ENCODE results near the gene CHST14.

Gene CHST14

DNA sequence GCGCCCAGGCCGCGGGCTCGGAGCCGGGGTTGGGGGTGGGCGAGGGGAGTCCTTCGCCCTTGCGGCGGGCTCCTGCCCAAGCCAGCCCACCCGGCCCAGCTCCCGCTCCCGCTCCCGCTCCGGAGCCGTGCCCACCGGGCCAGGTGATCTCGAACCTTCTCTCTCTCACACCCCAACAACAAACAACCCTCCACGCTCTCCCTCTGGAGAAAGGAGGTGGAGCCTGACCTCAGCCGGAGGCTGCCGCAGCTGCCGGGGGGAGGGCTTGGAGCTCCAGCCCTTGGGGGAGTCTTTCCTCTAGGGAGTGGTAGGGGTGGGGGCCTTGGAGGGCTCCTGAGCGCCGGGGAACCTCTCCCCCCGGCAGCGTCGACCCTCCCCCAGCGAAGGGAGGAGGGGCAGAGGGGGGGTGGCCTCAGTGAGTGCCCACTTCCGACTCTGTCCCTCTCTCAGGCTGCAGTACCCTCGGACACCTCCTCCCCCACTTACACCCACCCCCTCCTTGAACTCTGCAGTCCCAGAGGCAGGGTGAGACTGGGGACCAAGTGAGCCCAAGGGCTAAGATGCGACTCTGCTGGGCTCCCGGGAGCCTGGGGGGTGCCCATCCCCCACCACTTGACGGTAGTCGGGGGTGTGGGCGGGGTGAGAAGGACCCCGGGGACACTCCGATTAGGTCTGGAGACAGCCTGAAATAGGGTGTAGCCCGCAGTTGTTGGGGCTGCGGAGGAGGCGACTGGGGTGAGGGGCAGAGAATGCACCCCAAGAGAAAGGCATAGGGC, 34.5 kb upstream of the CHST14 start:
- no peak overlapping the region for H3K27ac ChIP-seq (ENCODE audit: low read depth, low read length)
- H3K36me3 ChIP-seq (ENCODE audit: control insufficient read depth, insufficient read depth, low read length): no peaks in the 10 kb centered on the region
- H3K4me3 ChIP-seq (ENCODE audit: low read length): peak overlapping the region; percentile 53
- peaks cover 4% of the 10 kb centered on the region for H3K4me1 ChIP-seq (ENCODE audit: control insufficient read depth, insufficient read depth, low read length)
- peaks cover 34% of the 10 kb centered on the region for H3K27me3 ChIP-seq (ENCODE audit: control insufficient read depth, insufficient read depth, low read length)
- H3K9ac ChIP-seq (ENCODE audit: low read length): no peak overlapping the region

GRCh38 chr15:40436892-40437751, 33.7 kb upstream of the CHST14 start:
- Histone ChIP-seq H3K4me3 (ENCODE audit: low read length) (peak overlapping the region; percentile 53), H3K9ac (ENCODE audit: low read length) (no peak overlapping the region), H3K27me3 (ENCODE audit: control insufficient read depth, insufficient read depth, low read length) (peaks cover 34% of the 10 kb centered on the region), H3K4me1 (ENCODE audit: control insufficient read depth, insufficient read depth, low read length) (peaks cover 4% of the 10 kb centered on the region), H3K27ac (ENCODE audit: low read depth, low read length) (no peak overlapping the region), H3K36me3 (ENCODE audit: control insufficient read depth, insufficient read depth, low read length) (no peaks in the 10 kb centered on the region)

- H3K4me1 ChIP-seq (ENCODE audit: control insufficient read depth, insufficient read depth, low read length): peaks cover 4% of the 10 kb centered on the region
- no peak overlapping the region for H3K27ac ChIP-seq (ENCODE audit: low read depth, low read length)
Observed at GRCh38 chr15:40437752-40438687, 32.8 kb upstream of the CHST14 start.

DNA sequence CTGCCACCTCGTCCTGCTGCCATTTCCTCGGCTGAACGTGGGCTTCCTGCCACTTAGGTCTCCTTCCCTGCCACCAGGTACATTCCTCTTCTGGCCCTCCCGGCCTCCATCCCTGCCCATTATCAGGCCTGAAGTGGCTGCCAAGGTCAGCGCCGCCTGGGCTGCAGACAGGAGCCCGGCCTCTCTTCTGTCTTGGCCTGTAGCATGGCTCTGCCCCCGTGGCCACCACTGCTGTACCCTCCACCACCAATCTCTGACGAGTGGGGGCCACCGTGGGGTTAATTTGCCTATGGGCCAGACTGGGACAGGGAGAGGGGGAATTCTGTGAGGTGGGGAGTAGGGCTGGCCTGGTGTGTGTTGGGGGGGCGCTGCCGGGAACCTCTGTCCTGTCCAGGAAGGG, 32.1 kb upstream of the CHST14 start:
- peaks cover 4% of the 10 kb centered on the region for H3K4me1 ChIP-seq (ENCODE audit: control insufficient read depth, insufficient read depth, low read length)
- peaks cover 34% of the 10 kb centered on the region for H3K27me3 ChIP-seq (ENCODE audit: control insufficient read depth, insufficient read depth, low read length)
- no peak overlapping the region for H3K9ac ChIP-seq (ENCODE audit: low read length)
- H3K4me3 ChIP-seq (ENCODE audit: low read length): no peak overlapping the region
- no peak overlapping the region for H3K27ac ChIP-seq (ENCODE audit: low read depth, low read length)
- H3K36me3 ChIP-seq (ENCODE audit: control insufficient read depth, insufficient read depth, low read length): no peaks in the 10 kb centered on the region

More at GRCh38 chr15:40437752-40438687, 32.8 kb upstream of the CHST14 start:
- Histone ChIP-seq H3K36me3 (ENCODE audit: control insufficient read depth, insufficient read depth, low read length) (no peaks in the 10 kb centered on the region), H3K4me3 (ENCODE audit: low read length) (no peak overlapping the region), H3K27me3 (ENCODE audit: control insufficient read depth, insufficient read depth, low read length) (peaks cover 34% of the 10 kb centered on the region), H3K9ac (ENCODE audit: low read length) (no peak overlapping the region)

- no peaks in the 10 kb centered on the region for H3K36me3 ChIP-seq (ENCODE audit: control insufficient read depth, insufficient read depth, low read length)
- peak overlapping the region; percentile 70 for H3K4me3 ChIP-seq (ENCODE audit: low read length)
- H3K27me3 ChIP-seq (ENCODE audit: control insufficient read depth, insufficient read depth, low read length): peaks cover 34% of the 10 kb centered on the region
- no peak overlapping the region for H3K9ac ChIP-seq (ENCODE audit: low read length)
- no peak overlapping the region for H3K27ac ChIP-seq (ENCODE audit: low read depth, low read length)
- H3K4me1 ChIP-seq (ENCODE audit: control insufficient read depth, insufficient read depth, low read length): peaks cover 4% of the 10 kb centered on the region
Observed at GRCh38 chr15:40439461-40439959, 31.3 kb upstream of the CHST14 start.

DNA sequence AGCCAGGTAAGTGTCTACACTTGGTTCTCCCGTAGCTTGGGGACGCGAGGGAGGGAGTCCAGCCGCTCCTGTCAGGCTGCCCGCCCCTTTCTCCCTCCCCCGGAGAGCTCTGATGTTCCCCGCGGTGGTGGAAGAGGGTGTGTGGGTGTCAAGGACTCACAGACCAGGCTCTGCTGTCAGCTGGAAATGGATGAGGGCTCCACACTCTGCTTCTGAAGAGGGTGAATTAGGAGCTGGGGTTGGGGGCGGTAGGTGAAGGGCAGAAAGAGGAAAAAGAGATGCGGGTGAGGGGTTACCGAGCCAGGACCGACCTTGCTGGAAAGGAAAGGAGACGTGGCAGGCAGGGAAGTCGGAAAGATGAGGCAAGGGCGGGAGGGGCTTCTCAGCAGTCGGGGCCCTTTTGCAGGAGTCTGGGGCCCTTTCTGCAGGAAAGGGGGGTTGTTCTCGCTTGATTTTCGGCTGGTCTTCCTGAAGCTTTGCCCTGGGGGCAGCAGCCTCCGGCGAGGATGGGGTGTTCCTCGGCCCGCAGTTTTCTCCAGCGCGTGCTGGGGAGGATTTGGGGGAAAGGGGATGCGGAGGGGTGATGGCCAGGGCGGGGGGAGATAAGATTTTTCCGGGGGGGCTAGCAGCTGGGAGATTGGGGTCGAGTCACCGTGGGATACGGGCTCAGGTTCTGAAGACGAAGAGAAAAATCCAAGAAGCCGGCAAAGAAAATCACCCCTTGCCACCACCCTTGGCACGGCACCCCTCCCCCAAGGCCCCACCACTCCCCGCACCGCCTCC, 30.6 kb upstream of the CHST14 start:
- H3K4me3 ChIP-seq (ENCODE audit: low read length): peak overlapping the region; percentile 70
- no peak overlapping the region for H3K27ac ChIP-seq (ENCODE audit: low read depth, low read length)
- H3K4me1 ChIP-seq (ENCODE audit: control insufficient read depth, insufficient read depth, low read length): peaks cover 4% of the 10 kb centered on the region
- H3K36me3 ChIP-seq (ENCODE audit: control insufficient read depth, insufficient read depth, low read length): no peaks in the 10 kb centered on the region
- peaks cover 33% of the 10 kb centered on the region for H3K27me3 ChIP-seq (ENCODE audit: control insufficient read depth, insufficient read depth, low read length)
- peak overlapping the region; percentile 86 for H3K9ac ChIP-seq (ENCODE audit: low read length)

GRCh38 chr15:40440743-40441564, 29.8 kb upstream of the CHST14 start, which contains the start of gene BAHD1:
Gene BAHD1 (plus strand): TSS chr15:40440953. CDS start chr15:40458465, 17,512 bp downstream.
- peak within 1 kb of the TSS; percentile 77 for H3K4me3 ChIP-seq (ENCODE audit: low read length)
- peaks cover 4% of the 10 kb centered on the region for H3K4me1 ChIP-seq (ENCODE audit: control insufficient read depth, insufficient read depth, low read length)
- H3K36me3 ChIP-seq (ENCODE audit: control insufficient read depth, insufficient read depth, low read length): no peaks in the 10 kb centered on the region
- no peak within 1 kb of the TSS for H3K27ac ChIP-seq (ENCODE audit: low read depth, low read length)
- H3K9ac ChIP-seq (ENCODE audit: low read length): peak within 1 kb of the TSS; percentile 86
- peaks cover 26% of the 10 kb centered on the region for H3K27me3 ChIP-seq (ENCODE audit: control insufficient read depth, insufficient read depth, low read length)

DNA sequence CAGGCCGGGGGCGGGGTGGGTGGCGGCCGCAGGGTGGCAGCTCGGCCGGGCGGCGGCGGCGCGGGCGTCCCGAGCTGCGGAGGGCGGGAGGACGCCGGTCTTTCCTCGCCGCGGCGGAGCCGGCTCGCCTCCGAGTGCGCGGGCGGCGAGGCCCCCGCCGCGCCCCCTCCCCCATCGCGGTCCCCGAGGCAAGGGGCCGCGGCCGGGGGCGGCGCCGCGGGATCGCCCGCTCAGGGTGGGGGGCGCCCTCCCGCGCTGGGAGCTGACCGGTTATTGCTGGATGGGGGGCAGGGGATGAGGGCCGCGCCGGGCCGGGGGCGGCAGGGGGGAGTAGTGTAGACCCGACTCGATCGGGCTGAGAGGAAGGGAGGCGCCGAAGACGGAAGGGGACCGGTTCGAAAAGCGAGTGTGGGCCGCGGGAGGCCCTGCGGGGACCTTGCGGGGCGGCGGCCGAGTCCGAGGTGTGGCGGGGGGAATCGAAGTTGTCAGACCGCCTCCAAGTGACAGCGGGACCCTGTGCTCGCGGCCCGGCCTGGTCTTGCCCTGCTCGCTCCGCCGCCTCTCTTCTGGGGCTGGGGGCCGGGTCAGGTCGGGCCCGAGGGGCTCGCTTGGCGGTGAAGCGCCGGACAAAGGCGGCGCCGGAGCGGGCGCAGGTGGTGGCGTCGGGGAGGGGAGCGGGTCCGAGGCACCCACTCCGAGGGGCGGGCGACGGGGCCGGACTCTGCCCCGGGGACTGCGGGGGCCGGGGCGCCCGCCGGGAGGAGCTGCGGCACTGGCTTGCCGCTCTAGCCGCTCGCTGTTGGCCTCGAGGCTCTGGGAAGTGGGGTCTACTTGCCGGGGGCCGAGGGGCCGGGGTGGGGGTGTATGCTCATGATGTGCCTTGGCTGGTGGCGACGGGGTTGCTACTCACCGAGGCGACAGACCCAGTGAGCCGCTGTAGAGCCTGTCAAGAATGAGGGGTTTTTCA, 28.9 kb upstream of the CHST14 start:
- Histone ChIP-seq H3K9ac (ENCODE audit: low read length) (no peak overlapping the region), H3K27ac (ENCODE audit: low read depth, low read length) (no peak overlapping the region)

DNA sequence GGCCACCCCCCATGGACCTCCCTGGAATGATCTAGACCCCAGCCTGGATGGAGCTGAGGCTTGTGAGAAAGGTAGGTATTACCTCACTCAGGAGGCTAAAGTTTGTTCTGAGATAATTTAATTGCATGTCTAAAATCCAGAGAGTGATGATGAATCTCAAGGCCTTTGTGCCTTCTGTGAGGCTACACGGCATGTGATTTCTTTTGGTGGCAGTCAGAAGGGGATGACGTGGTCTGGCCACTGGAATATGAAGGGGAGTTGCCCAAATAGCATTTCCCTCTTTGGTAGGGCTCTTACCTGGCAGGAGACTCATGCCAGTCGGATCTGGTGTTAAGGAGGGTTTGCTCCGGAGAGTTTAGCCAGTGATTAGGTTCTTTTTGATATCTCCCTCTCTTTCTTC, 27.5 kb upstream of the CHST14 start:
- H3K4me1 ChIP-seq (ENCODE audit: control insufficient read depth, insufficient read depth, low read length): peaks cover 4% of the 10 kb centered on the region
- H3K36me3 ChIP-seq (ENCODE audit: control insufficient read depth, insufficient read depth, low read length): no peaks in the 10 kb centered on the region
- H3K4me3 ChIP-seq (ENCODE audit: low read length): no peak overlapping the region
- H3K9ac ChIP-seq (ENCODE audit: low read length): no peak overlapping the region
- H3K27me3 ChIP-seq (ENCODE audit: control insufficient read depth, insufficient read depth, low read length): peaks cover 9% of the 10 kb centered on the region
- H3K27ac ChIP-seq (ENCODE audit: low read depth, low read length): no peak overlapping the region

More for the DNA sequence above, 28.9 kb upstream of the CHST14 start:
- Histone ChIP-seq H3K36me3 (ENCODE audit: control insufficient read depth, insufficient read depth, low read length) (no peaks in the 10 kb centered on the region), H3K4me1 (ENCODE audit: control insufficient read depth, insufficient read depth, low read length) (peaks cover 4% of the 10 kb centered on the region), H3K27me3 (ENCODE audit: control insufficient read depth, insufficient read depth, low read length) (peaks cover 23% of the 10 kb centered on the region), H3K4me3 (ENCODE audit: low read length) (peak overlapping the region; percentile 77)

GRCh38 chr15:40443846-40444245, 26.9 kb upstream of the CHST14 start:
- no peaks in the 10 kb centered on the region for H3K36me3 ChIP-seq (ENCODE audit: control insufficient read depth, insufficient read depth, low read length)
- H3K4me3 ChIP-seq (ENCODE audit: low read length): no peak overlapping the region
- no peak overlapping the region for H3K9ac ChIP-seq (ENCODE audit: low read length)
- H3K27ac ChIP-seq (ENCODE audit: low read depth, low read length): no peak overlapping the region
- H3K27me3 ChIP-seq (ENCODE audit: control insufficient read depth, insufficient read depth, low read length): peaks cover 5% of the 10 kb centered on the region
- peaks cover 4% of the 10 kb centered on the region for H3K4me1 ChIP-seq (ENCODE audit: control insufficient read depth, insufficient read depth, low read length)

Data from rectal smooth muscle tissue (tissue), 1 donor.